T-cell (primary cell): ENCODE measurements around the gene IQSEC3. TPM values are rescaled to one million over a fixed set of nuclear protein-coding genes. Genes with fewer than 3 reads are reported as not detected.

Experiments used
- ATAC-seq, 4 experiments: fragments of 200-7000 bp in 3 of 4; fragments of 150-1000 bp in 1 of 4; cut with Tn5 transposase; replicated peaks in 1 of 4; 1 replicate in 3 of 4; 2 replicates in 1 of 4; pipeline ENCODE4 v1.10.0; 2021; ENCODE audit warnings: moderate library complexity in 3 of 4, mild to moderate bottlenecking in 2 of 4, moderate number of reproducible peaks in 1 of 4
- CTCF ChIA-PET, 2 donors: fragments of 300-600 bp; sonication (Branson Sonifier 250); formaldehyde crosslinking; loops; one replicate each; lab custom pipeline; 2022; ENCODE audit warnings: antibody characterized with exemption in 2 of 2; lab: Charles Lee
- POLR2A ChIA-PET, 2 donors: fragments of 300-600 bp; sonication (Branson Sonifier 250); formaldehyde crosslinking; loops; one replicate each; lab custom pipeline; 2022; ENCODE audit warnings: antibody characterized with exemption in 2 of 2; lab: Charles Lee
- DNase-seq, 35 experiments: peaks; one replicate each; pipeline versions ENCODE4 v3.0.0 to v3.0.0-alpha.2; 2013 to 2023
- H3K27ac ChIP-seq: one replicate; pipeline ENCODE4 v1.5.1; 2013; ENCODE audit warnings: low read length
- H3K27me3 ChIP-seq, 2 experiments: replicated peaks in 1 of 2; 1 replicate in 1 of 2; 2 replicates in 1 of 2; pipeline versions ENCODE4 v1.6.1 to v1.7.0; 2013; ENCODE audit warnings: low read length in 1 of 2, mixed read lengths in 1 of 2; ENCODE audit not compliant: control insufficient read depth in 2 of 2, insufficient read depth in 2 of 2; ENCODE audit errors: extremely low read depth in 1 of 2
- H3K36me3 ChIP-seq, 2 donors: 1 replicate in 1 of 2; 2 replicates in 1 of 2; pipeline versions ENCODE4 v1.6.1 to v1.7.0; 2013; ENCODE audit warnings: low read length in 1 of 2; ENCODE audit not compliant: control insufficient read depth in 2 of 2, insufficient read depth in 1 of 2; ENCODE audit errors: extremely low read depth in 1 of 2
- H3K4me1 ChIP-seq, 2 experiments: 1 replicate in 1 of 2; 2 replicates in 1 of 2; pipeline versions ENCODE4 v1.6.1 to v1.7.0; 2013; ENCODE audit warnings: low read length in 2 of 2, mixed read lengths in 1 of 2; ENCODE audit not compliant: insufficient read depth in 2 of 2, control insufficient read depth in 1 of 2; ENCODE audit errors: extremely low read depth in 1 of 2
- H3K4me3 ChIP-seq, 2 donors: 1 replicate in 1 of 2; 2 replicates in 1 of 2; pipeline versions ENCODE4 v1.5.1 to v1.7.0; 2013; ENCODE audit warnings: mild to moderate bottlenecking in 2 of 2, low read length in 1 of 2, moderate library complexity in 1 of 2; ENCODE audit not compliant: control insufficient read depth in 1 of 2; ENCODE audit errors: extremely low read depth in 1 of 2
- H3K9me3 ChIP-seq: 2 replicates; pipeline ENCODE4 v1.7.0; 2013
- H3K27ac Mint-ChIP-seq, 2 donors: one replicate each; pipeline ENCODE4 v1.8.0; 2020 to 2021; ENCODE audit warnings: mild to moderate bottlenecking in 2 of 2, mixed read lengths in 2 of 2
- H3K27me3 Mint-ChIP-seq, 2 donors: one replicate each; pipeline ENCODE4 v1.8.0; 2021 to 2022; ENCODE audit warnings: mixed read lengths in 2 of 2
- H3K36me3 Mint-ChIP-seq: one replicate; pipeline ENCODE4 v1.8.0; 2021; ENCODE audit warnings: mixed read lengths
- H3K4me1 Mint-ChIP-seq, 3 donors: one replicate each; pipeline ENCODE4 v1.8.0; 2020 to 2022; ENCODE audit warnings: mixed read lengths in 3 of 3, mild to moderate bottlenecking in 1 of 3
- H3K4me3 Mint-ChIP-seq, 3 donors: one replicate each; pipeline ENCODE4 v1.8.0; 2020 to 2022; ENCODE audit warnings: mild to moderate bottlenecking in 3 of 3, mixed read lengths in 3 of 3, moderate library complexity in 3 of 3
- H3K9me3 Mint-ChIP-seq, 3 donors: one replicate each; pipeline ENCODE4 v1.8.0; 2020 to 2022; ENCODE audit warnings: mixed read lengths in 3 of 3
- WGBS: methylation state at CpG from one replicate; pipeline ENCODE4 v1.1.5; 2013; ENCODE audit warnings: missing lambda C conversion rate; ENCODE audit not compliant: insufficient coverage; 5-methylcytosine and 5-hydroxymethylcytosine counted together
- total RNA-seq, 35 experiments: library from RNA in 6 of 35; stranded (reverse) in 6 of 35; fragments of 120-200 nt in 1 of 35; gene quantifications; one replicate each; pipeline versions ENCODE4 v1.2.1 to v1.2.4 and lab custom pipeline; 2013 to 2026

IQSEC3 gene
- total RNA-seq, 5 donors from 2014 or later (not counting 1 experiment from before 2014, with no cell fraction given) = 0.30 to 7.3 (median 2.9) TPM

GRCh38 chr12:201361-201760, 134.8 kb downstream of the IQSEC3 start:
- CTCF ChIA-PET = no interaction called here
- Mint-ChIP-seq H3K27ac (no peak overlapping the region), H3K27me3 (peaks cover 46 to 49% of the 10 kb centered on the region in 2 donors)

GRCh38 chr12:202081-202731, 135.6 kb downstream of the IQSEC3 start:
- H3K27me3 ChIP-seq = peaks cover 0 to 55% of the 10 kb centered on the region in 2 experiments
- peaks cover 49 to 51% of the 10 kb centered on the region in 2 donors for H3K27me3 Mint-ChIP-seq
- H3K9me3 ChIP-seq = no peaks in the 10 kb centered on the region
- no peaks in the 10 kb centered on the region for H3K4me1 ChIP-seq
- WGBS = 56% methylated on average over 11 of the region's 15 CpGs
- DNase-seq = no peak
- H3K4me3 Mint-ChIP-seq = peak overlapping the region in 1 of 3 donors; percentile 54
- peaks cover 0 to 7% (median 0%) of the 10 kb centered on the region in 3 donors for H3K9me3 Mint-ChIP-seq
- H3K4me1 Mint-ChIP-seq = peaks cover 0 to 2% (median 2%) of the 10 kb centered on the region in 3 donors
- ATAC-seq = no peak
- POLR2A ChIA-PET = no interaction called here
- H3K36me3 ChIP-seq = no peaks in the 10 kb centered on the region
- no peak overlapping the region for H3K4me3 ChIP-seq
- no peak overlapping the region for H3K27ac Mint-ChIP-seq
- CTCF ChIA-PET = no interaction called here
- H3K36me3 Mint-ChIP-seq = no peaks in the 10 kb centered on the region
- H3K27ac ChIP-seq = no peak overlapping the region

More at GRCh38 chr12:201361-201760, 134.8 kb downstream of the IQSEC3 start:
- no peak for DNase-seq
- POLR2A ChIA-PET = no interaction called here
- 90% methylated on average over 4 of the region's 8 CpGs for WGBS
- Mint-ChIP-seq H3K4me1 (peaks cover 0 to 2% (median 2%) of the 10 kb centered on the region in 3 donors), H3K9me3 (peaks cover 0 to 13% (median 4%) of the 10 kb centered on the region in 3 donors), H3K4me3 (no peak overlapping the region), H3K36me3 (no peaks in the 10 kb centered on the region)
- Histone ChIP-seq H3K9me3 (no peaks in the 10 kb centered on the region), H3K27me3 (peaks cover 0 to 55% of the 10 kb centered on the region in 2 experiments), H3K4me1 (no peaks in the 10 kb centered on the region), H3K4me3 (no peak overlapping the region), H3K27ac (no peak overlapping the region), H3K36me3 (no peaks in the 10 kb centered on the region)
- no peak for ATAC-seq

- CTCF ChIA-PET = no interaction called here
- Mint-ChIP-seq H3K4me1 (peaks cover 0 to 2% (median 2%) of the 10 kb centered on the region in 3 donors), H3K4me3 (no peak overlapping the region), H3K9me3 (peaks cover 0 to 4% (median 0%) of the 10 kb centered on the region in 3 donors), H3K27me3 (peaks cover 48 to 55% of the 10 kb centered on the region in 2 donors), H3K36me3 (no peaks in the 10 kb centered on the region), H3K27ac (no peak overlapping the region)
- WGBS = 36% methylated on average over 6 of the region's 16 CpGs
- ATAC-seq (no peak), DNase-seq (no peak)
- Histone ChIP-seq H3K27ac (no peak overlapping the region), H3K4me3 (no peak overlapping the region), H3K27me3 (peaks cover 0 to 50% of the 10 kb centered on the region in 2 experiments), H3K36me3 (no peaks in the 10 kb centered on the region), H3K4me1 (no peaks in the 10 kb centered on the region), H3K9me3 (no peaks in the 10 kb centered on the region)
- POLR2A ChIA-PET = no interaction called here
Observed at GRCh38 chr12:203074-203461, 136.5 kb downstream of the IQSEC3 start.

- peaks cover 0 to 46% of the 10 kb centered on the region in 2 experiments for H3K27me3 ChIP-seq
- no peaks in the 10 kb centered on the region for H3K36me3 ChIP-seq
- WGBS = 18% methylated on average over 64 of the region's 84 CpGs
- no peaks in the 10 kb centered on the region for H3K4me1 ChIP-seq
- H3K9me3 Mint-ChIP-seq = peaks cover 0 to 4% (median 0%) of the 10 kb centered on the region in 3 donors
- H3K27me3 Mint-ChIP-seq = peaks cover 53 to 57% of the 10 kb centered on the region in 2 donors
- H3K9me3 ChIP-seq = no peaks in the 10 kb centered on the region
- peaks cover 0 to 2% (median 2%) of the 10 kb centered on the region in 3 donors for H3K4me1 Mint-ChIP-seq
- no peak for DNase-seq
- no peaks in the 10 kb centered on the region for H3K36me3 Mint-ChIP-seq
- H3K4me3 Mint-ChIP-seq = no peak overlapping the region
- ChIA-PET CTCF (no interaction called here), POLR2A (no interaction called here)
- no peak for ATAC-seq
- H3K27ac Mint-ChIP-seq = no peak overlapping the region
- no peak overlapping the region for H3K27ac ChIP-seq
- H3K4me3 ChIP-seq = no peak overlapping the region
Observed at GRCh38 chr12:203462-204260, 137.1 kb downstream of the IQSEC3 start.

GRCh38 chr12:204261-204678, 137.7 kb downstream of the IQSEC3 start:
- Histone ChIP-seq H3K27me3 (peaks cover 0 to 46% of the 10 kb centered on the region in 2 experiments), H3K9me3 (no peaks in the 10 kb centered on the region), H3K27ac (no peak overlapping the region), H3K4me1 (no peaks in the 10 kb centered on the region), H3K36me3 (no peaks in the 10 kb centered on the region), H3K4me3 (no peak overlapping the region)
- CTCF ChIA-PET = no interaction called here
- Mint-ChIP-seq H3K27ac (no peak overlapping the region), H3K27me3 (peaks cover 57 to 61% of the 10 kb centered on the region in 2 donors), H3K36me3 (no peaks in the 10 kb centered on the region), H3K4me1 (peaks cover 0 to 2% (median 2%) of the 10 kb centered on the region in 3 donors), H3K4me3 (no peak overlapping the region), H3K9me3 (peaks cover 0 to 4% (median 0%) of the 10 kb centered on the region in 3 donors)
- POLR2A ChIA-PET = no interaction called here
- no peak for ATAC-seq
- 96% methylated on average over 2 of the region's 11 CpGs for WGBS
- DNase-seq = no peak

GRCh38 chr12:205026-205425, 138.5 kb downstream of the IQSEC3 start:
- peaks cover 62 to 69% of the 10 kb centered on the region in 2 donors for H3K27me3 Mint-ChIP-seq

More at GRCh38 chr12:205026-205425, 138.5 kb downstream of the IQSEC3 start:
- Histone ChIP-seq H3K36me3 (no peaks in the 10 kb centered on the region), H3K9me3 (no peaks in the 10 kb centered on the region), H3K27me3 (peaks cover 0 to 50% of the 10 kb centered on the region in 2 experiments), H3K27ac (no peak overlapping the region), H3K4me1 (no peaks in the 10 kb centered on the region), H3K4me3 (no peak overlapping the region)
- no peaks in the 10 kb centered on the region for H3K36me3 Mint-ChIP-seq
- peaks cover 0 to 4% (median 0%) of the 10 kb centered on the region in 3 donors for H3K9me3 Mint-ChIP-seq
- CTCF ChIA-PET = no interaction called here
- DNase-seq = no peak
- no peak overlapping the region for H3K27ac Mint-ChIP-seq
- H3K4me1 Mint-ChIP-seq = peaks cover 0 to 2% (median 2%) of the 10 kb centered on the region in 3 donors
- POLR2A ChIA-PET = no interaction called here
- no peak for ATAC-seq
- 95% methylated on average over 3 of the region's 4 CpGs for WGBS
- H3K4me3 Mint-ChIP-seq = no peak overlapping the region
